Epithelial cell of umbilical artery (primary cell): ENCODE results near the gene TAS2R20. TPM values are rescaled to one million over a fixed set of nuclear protein-coding genes. Genes with fewer than 3 reads are reported as not detected.

ENCODE experiments used
- total RNA-seq: library from RNA; depleted of rRNA; stranded (reverse); fragments of >200 nt; gene quantifications from 2 replicates; pipeline ENCODE4 v1.2.3, GENCODE V29; 2014

TAS2R20 gene, protein sequence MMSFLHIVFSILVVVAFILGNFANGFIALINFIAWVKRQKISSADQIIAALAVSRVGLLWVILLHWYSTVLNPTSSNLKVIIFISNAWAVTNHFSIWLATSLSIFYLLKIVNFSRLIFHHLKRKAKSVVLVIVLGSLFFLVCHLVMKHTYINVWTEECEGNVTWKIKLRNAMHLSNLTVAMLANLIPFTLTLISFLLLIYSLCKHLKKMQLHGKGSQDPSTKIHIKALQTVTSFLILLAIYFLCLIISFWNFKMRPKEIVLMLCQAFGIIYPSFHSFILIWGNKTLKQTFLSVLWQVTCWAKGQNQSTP
- total RNA-seq = 1.6 and 2.4 TPM in 2 replicates

DNA sequence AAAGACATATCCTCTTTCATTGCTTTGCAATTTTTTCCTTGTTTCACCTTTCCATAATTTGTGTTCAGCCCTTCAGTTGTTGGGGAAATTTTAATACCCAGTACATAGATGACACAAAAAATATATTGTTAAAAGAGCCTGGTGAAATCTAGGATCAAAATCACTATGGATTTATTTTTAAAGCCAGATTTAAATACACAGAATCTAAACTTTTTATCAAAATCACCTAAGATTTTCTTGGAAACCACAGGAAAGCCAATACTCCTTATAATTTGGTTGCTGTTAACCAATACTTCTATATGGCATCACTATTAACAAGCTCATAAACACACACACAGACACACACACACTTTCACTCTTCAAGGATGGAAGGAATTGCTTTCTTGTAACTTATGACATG is at the start of gene TAS2R20:
TAS2R20 (minus strand) TSS at position 101 of the 400 bp plus-strand sequence. CDS start 429 bp downstream, outside the sequence.

DNA sequence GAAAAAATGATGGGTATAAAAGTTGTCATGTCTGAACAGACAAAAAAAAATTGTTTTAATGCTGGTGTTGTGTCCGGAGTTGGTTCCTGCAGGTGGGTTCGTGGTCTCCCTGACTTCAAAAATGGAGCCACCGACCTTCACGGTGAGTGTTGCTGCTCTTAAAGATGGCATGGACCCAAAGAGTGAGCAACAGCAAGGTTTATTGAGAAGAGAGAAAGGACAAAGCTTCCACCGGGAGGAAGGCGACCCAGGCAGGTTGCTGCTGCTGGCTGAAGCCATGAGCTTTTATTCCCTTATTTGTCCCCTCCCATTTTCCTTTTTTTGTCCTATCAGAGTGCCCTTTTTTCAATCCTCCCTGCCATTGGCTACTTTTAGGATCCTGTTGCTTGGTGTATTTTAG is 33.2 kb upstream of the TAS2R20 start, which contains the start of gene TAS2R31:
TAS2R31 (minus strand) TSS at position 101 of the 400 bp plus-strand sequence; CDS start at position 29, 72 bp downstream.

DNA sequence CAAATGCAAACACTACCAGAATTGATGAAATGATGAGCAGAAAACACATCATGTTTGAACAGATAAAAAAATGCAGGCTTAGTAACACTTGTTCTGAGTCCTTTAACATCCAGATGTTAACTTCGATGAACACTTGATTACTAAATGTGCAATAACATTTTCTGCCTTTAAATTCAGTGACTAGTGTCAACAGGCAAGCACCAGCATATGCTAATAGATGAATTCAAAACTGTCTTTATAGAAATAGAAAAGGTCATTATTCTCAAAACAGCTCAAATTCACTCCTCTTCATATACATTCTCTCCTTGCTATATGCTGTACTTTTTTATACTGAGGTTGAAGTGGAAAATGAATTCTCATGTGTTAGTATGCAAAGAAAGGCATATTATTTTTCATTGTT is 24.4 kb upstream of the TAS2R20 start, which contains the start of gene TAS2R19:
TAS2R19 (minus strand) TSS at position 101 of the 400 bp plus-strand sequence; CDS start at position 52, 49 bp downstream.

DNA sequence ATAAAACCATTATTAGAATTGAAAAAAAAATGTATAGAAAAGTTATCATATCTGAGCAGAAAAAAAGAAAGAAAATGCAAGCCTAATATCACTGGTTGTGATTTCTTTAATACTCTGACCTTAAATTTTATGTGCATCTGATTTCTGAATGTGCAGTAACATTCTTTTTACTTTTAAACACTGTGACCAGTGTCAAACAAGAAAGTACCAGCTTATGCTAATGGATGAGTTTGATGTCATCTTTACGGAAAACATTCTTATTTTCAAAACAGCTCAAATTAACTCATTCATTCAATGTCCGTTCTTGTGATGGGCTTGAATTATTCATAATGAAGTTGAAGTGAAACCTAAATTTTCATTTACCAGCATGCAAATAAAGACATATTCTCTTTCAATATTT is 11.3 kb downstream of the TAS2R20 start, which contains the start of gene TAS2R50:
TAS2R50 (minus strand) TSS at position 101 of the 400 bp plus-strand sequence; CDS start at position 49, 52 bp downstream.

Other genes starting within 250 kb of the TAS2R20 start
- gene TAS2R7, start 195.7 kb downstream of the TAS2R20 start, total RNA-seq = not detected in 2 replicates
- not detected in 2 replicates for gene TAS2R8, start 191.0 kb downstream of the TAS2R20 start, total RNA-seq
- 0.32 TPM in 1 of 2 replicates, not detected in the other for gene TAS2R9, start 188.1 kb downstream of the TAS2R20 start, total RNA-seq
- gene TAS2R10, start 171.9 kb downstream of the TAS2R20 start, total RNA-seq = 0.97 and 1.7 TPM in 2 replicates
- 0.61 TPM in 1 of 2 replicates, not detected in the other for gene PRR4, start 148.8 kb downstream of the TAS2R20 start, total RNA-seq
- 9.1 and 12.6 TPM in 2 replicates for gene PRH1, start 114.0 kb downstream of the TAS2R20 start, total RNA-seq
- gene TAS2R13, start 88.7 kb downstream of the TAS2R20 start, total RNA-seq = 0.32 and 1.8 TPM in 2 replicates
- gene PRH2, start 69.1 kb downstream of the TAS2R20 start, total RNA-seq = not detected in 2 replicates
- gene TAS2R14, start 59.0 kb downstream of the TAS2R20 start, total RNA-seq = 1.3 and 2.4 TPM in 2 replicates
- 1.9 and 2.1 TPM in 2 replicates for gene TAS2R50, start 11.4 kb downstream of the TAS2R20 start, total RNA-seq
- gene TAS2R19, start 24.3 kb upstream of the TAS2R20 start, total RNA-seq = 4.0 and 5.5 TPM in 2 replicates
- 5.2 and 6.8 TPM in 2 replicates for gene TAS2R31, start 33.1 kb upstream of the TAS2R20 start, total RNA-seq
- 2.1 and 3.2 TPM in 2 replicates for gene TAS2R46, start 64.0 kb upstream of the TAS2R20 start, total RNA-seq
- under 0.01 and 1.7 TPM in 2 replicates for gene TAS2R43, start 94.0 kb upstream of the TAS2R20 start, total RNA-seq
- gene TAS2R30, start 136.3 kb upstream of the TAS2R20 start, total RNA-seq = 3.2 and 4.9 TPM in 2 replicates
- 5.0 and 5.8 TPM in 2 replicates for gene SMIM10L1, start 172.9 kb upstream of the TAS2R20 start, total RNA-seq
- not detected in 2 replicates for gene TAS2R42, start 188.6 kb upstream of the TAS2R20 start, total RNA-seq